Body of pancreas (tissue), 4 donors: ENCODE data around the gene FOXK1.

Experiments used
- POLR2A ChIP-seq, 3 donors: fragments of 450-650 bp; IDR thresholded peaks; one replicate each; pipeline ENCODE4 v1.6.1; 2016; ENCODE audit warnings: antibody characterized with exemption in 3 of 3, mild to moderate bottlenecking in 2 of 3
- TF ChIP-seq, protein P1 (sequence below), 7 experiments: fragments of 450-650 bp in 4 of 7; fragments of 200-600 bp in 3 of 7; sonication (generic) in 3 of 7; IDR thresholded peaks; one replicate each; pipeline ENCODE4 v1.5.1; 2016 to 2019; ENCODE audit warnings: antibody characterized with exemption in 7 of 7

DNA sequence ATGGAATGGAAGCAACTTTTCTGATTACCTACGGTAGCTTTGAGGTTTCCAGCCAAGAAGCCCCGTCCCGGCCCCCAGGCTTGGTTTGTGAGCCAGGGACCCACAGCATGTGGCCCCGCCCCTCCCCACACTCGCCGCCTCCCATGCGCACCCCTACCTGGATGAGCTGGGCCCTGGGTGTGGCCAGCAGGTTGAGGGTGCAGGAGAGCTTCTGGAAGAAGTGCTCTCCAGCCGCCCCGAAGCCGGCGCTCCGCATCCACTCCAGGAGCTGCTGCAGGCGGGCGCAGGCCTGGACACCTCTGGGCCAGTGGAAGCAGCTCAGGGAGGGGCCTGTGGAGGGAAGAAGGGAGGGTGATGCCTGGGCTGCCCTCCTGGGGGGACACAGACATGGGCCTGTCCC, 133.0 kb downstream of the FOXK1 start:
- no peak for TF ChIP-seq POLR2A (IDR thresholded peaks at IDR 0.05)
- TF ChIP-seq, protein P1, sequence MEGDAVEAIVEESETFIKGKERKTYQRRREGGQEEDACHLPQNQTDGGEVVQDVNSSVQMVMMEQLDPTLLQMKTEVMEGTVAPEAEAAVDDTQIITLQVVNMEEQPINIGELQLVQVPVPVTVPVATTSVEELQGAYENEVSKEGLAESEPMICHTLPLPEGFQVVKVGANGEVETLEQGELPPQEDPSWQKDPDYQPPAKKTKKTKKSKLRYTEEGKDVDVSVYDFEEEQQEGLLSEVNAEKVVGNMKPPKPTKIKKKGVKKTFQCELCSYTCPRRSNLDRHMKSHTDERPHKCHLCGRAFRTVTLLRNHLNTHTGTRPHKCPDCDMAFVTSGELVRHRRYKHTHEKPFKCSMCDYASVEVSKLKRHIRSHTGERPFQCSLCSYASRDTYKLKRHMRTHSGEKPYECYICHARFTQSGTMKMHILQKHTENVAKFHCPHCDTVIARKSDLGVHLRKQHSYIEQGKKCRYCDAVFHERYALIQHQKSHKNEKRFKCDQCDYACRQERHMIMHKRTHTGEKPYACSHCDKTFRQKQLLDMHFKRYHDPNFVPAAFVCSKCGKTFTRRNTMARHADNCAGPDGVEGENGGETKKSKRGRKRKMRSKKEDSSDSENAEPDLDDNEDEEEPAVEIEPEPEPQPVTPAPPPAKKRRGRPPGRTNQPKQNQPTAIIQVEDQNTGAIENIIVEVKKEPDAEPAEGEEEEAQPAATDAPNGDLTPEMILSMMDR (IDR thresholded peaks at IDR 0.05): no peak
